Jurkat, Clone E6-1 (cell line): Measurements from ENCODE around the gene RNF25.

Source experiments
- DNase-seq: peaks from one replicate; pipeline ENCODE4 v3.0.0-alpha.2; 2011; ENCODE audit warnings: low read depth, low spot score
- H3K4me3 ChIP-seq: 2 replicates; pipeline ENCODE4 v1.5.1; 2011; ENCODE audit warnings: mild to moderate bottlenecking, low read length, control low read depth, moderate library complexity

Gene RNF25

DNA sequence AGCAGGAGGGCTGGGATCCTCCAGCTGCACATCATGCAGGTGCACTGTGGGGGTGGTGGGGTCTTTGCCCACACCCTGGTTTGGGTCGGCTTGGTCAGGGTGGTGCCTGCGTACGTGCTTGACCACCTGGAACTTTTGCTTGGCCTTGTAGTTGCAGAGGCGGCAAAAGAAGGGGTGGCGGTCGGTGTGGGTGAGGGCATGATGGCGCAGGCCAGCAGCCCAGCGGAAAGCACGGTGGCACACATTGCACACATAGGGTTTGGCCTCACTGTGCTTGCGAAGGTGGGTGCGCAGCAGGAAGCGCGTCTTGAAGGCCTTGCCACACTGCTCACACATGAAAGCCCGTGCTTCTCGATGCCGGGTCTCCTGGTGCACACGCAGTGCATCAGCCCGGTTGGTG lies 33.4 kb downstream of the RNF25 start:
- H3K4me3 ChIP-seq, result no peak overlapping the region
- no peak for DNase-seq

DNA sequence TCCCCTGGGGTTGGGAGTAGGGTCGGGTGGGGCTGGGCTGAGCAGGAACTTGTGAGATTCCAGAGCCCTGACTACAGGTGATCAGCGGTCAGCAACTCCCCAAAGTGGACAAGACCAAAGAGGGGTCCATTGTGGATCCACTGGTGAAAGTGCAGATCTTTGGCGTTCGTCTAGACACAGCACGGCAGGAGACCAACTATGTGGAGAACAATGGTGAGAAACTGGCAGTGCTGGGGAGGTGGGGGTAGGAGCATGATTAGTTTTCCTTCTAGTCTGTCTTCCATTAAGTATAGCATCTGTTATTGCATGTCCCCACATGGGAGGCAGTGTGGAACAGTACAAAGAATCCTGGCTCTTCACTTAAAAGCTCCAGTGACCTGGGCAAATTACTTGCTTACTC lies 36.1 kb downstream of the RNF25 start:
- no peak for DNase-seq

DNA sequence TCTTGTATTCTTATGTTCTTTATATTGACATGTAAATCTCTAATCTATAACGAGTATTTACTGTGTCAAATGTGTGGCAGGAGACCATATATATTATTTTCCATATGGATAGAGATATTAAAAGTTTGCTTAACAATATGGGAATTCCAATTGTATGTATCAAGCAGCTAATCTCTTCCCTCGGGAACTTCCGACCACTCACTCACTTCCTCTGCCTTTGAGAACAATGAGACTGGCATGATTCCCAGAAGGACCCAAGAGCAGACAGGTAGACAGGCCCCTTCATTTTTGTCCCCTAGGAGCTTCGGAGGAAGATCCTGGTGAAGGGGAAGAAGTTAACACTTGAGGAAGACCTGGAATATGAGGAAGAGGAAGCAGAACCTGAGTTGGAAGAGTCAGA lies 40.0 kb downstream of the RNF25 start:
- H3K4me3 ChIP-seq, result no peak overlapping the region
- DNase-seq, result no peak

More for the DNA sequence above, 36.1 kb downstream of the RNF25 start:
- no peak overlapping the region for H3K4me3 ChIP-seq

DNA sequence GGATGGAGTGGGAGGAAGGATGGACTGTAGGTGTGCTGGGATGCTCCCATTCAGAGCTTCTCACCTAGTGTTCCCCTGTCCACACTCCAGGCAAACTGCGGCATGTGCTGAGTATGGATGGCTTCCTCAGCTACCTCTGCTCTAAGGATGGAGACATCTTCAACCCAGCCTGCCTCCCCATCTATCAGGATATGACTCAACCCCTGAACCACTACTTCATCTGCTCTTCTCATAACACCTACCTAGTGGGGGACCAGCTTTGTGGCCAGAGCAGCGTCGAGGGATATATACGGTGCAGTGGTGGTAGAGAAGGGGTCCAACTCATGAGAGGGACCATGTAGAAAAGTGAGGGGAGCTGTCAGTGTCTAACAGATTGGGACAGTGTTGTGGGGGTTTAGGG lies 43.9 kb downstream of the RNF25 start:
- no peak overlapping the region for H3K4me3 ChIP-seq
- DNase-seq, result no peak

DNA sequence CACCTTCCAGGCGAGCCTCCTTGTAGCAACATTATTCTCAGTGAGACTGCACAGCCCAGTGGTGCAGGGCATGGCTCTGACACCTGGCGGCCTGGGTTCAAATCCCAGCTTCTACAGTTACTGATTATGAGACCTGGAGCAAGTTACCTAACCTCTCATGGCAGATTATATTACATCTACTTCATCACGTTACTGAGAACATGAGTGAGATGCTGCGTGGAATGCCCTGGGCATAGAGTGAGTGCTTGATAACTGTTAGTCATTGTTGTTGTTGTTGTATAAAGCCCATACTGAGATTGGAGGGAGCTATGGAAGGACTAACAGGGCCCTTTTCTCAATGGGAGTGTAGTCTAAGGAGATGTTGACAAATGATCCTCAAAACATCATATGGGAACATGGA lies 45.4 kb downstream of the RNF25 start:
- no peak overlapping the region for H3K4me3 ChIP-seq
- no peak for DNase-seq

DNA sequence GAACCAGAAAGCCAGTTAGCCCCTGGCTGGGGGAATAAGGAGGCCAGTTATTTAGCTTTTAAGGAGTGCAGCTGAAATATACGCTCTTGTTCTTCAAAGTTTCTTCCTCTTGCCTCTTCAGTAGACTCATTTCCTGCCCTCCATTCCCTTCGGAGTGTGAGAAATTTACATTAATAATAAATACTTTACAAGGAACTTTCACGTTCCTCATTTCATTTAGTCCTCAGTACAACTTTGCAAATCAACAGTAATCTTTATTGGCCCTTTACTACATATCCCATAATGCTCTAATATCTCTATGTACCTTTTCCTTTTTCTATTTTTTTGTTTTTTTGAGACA lies 48.5 kb downstream of the RNF25 start:
- H3K4me3 ChIP-seq, result no peak overlapping the region
- no peak for DNase-seq

DNA sequence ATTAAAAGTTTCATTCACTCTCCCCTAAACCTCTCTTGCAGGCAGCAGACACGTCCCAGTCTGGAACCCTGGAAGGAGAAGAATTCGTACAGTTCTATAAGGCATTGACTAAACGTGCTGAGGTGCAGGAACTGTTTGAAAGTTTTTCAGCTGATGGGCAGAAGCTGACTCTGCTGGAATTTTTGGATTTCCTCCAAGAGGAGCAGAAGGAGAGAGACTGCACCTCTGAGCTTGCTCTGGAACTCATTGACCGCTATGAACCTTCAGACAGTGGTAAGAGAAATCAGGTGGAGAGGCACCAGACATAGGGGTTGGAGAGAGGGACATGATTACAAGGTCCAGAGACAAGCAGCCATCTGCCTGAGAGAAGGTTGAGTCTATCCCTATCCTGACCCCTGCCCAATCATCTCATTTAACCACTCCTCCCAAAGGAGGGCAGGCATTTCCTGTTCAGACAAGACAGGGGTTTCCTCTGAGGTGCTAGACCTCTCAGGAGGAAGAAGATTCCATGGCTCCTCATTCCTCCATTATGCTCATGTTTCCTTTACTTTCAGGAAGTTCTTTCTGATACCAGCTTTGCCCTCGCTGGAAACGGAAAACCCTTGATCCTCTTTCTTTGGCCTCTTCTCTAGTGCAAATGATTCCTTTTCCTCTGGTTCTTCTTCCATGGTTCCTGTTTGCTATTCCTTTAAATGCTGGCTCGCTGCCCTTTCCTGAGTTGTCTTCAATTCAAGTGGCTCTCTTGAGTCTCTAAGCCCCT lies 49.0 kb downstream of the RNF25 start:
- DNase-seq, result no peak
- H3K4me3 ChIP-seq, result no peak overlapping the region

DNA sequence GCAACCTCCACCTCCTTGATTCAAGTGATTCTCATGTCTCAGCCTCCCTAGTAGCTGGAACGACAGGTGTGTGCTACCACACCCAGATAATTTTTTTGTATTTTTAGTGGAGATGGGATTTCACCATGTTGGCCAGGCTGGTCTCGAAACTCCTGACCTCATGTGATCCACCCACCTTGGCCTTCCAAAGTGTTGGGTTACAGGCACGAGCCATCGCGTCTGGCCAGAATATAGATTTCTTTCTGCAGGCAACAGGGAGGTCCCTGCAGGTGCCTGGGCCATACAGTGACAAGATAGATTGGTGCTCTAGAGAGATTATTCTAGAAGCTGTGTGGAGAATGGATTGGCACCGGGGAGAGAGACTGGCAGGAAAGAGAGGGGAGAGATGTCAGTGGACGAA lies 50.8 kb downstream of the RNF25 start:
- no peak for DNase-seq
- no peak overlapping the region for H3K4me3 ChIP-seq

DNA sequence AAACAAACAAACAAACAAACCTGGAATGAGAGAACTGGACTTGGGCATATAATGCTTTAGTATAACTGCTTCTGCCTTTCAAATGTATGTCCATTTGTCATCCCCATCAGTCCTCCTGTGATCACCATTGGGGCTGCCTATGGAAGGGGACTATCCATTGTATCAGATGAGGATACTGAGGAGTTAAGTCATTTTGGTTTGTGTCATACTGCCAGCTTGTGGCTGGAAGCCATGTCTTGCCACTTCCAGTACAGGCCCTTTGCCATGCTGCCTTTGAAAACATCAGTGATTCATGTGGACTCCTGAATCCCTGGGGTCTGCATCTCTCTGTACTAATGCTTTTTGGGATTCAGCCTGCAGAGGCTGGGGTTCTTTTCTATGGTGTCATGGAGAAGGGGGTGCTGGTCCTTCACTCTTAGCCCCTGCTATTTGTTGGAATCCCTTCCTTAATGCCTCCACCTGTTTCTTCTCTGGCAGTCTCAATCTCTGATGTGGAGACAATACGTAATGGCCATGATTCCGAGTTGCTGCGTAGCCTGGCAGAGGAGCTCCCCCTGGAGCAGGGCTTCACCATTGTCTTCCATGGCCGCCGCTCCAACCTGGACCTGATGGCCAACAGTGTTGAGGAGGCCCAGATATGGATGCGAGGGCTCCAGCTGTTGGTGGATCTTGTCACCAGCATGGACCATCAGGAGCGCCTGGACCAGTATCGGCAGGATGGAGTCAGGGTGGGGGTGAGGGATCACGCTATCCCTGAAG lies 53.5 kb downstream of the RNF25 start:
- DNase-seq, result no peak
- no peak overlapping the region for H3K4me3 ChIP-seq

DNA sequence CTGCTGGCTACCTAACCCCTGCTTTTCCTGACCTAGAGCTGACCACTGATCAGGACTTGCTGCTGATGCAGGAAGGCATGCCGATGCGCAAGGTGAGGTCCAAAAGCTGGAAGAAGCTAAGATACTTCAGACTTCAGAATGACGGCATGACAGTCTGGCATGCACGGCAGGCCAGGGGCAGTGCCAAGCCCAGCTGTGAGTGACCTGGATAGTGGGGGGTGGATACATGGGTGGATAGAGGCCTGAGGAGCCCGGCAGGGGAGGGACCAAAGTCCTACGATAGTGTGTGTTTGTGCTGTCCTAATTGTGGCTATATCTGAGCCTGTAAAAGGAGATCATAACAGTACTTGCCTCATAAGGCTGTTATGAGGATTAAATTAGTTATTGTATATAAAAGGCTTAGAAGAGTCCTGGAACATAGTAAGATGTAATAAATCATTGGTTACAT lies 55.9 kb downstream of the RNF25 start:
- no peak overlapping the region for H3K4me3 ChIP-seq
- no peak for DNase-seq
